ENCODE results near the gene TMIGD3. TPM values are rescaled to one million over a fixed set of nuclear protein-coding genes. Genes with fewer than 3 reads are reported as not detected.
A peak's percentile ranks its signal among the peaks of the same experiment; 100 is the strongest.

Gene TMIGD3
- total and polyA plus RNA-seq, 2 donors (not counting 1 experiment from before 2014, with no cell fraction given) = not detected

- no peak overlapping the region for H3K4me3 ChIP-seq (replicated peaks in 1 of 4; ENCODE audit: control extremely low read depth in 1 of 4, insufficient read depth in 1 of 4, low read depth in 3 of 4, low read length in 4 of 4)
- peak; percentile 8 to 45 for DNase-seq (ENCODE audit: low read depth in 2 of 2)
These were observed 32.1 kb upstream of the TMIGD3 start for GRCh38 chr1:111535256-111536191.

GRCh38 chr1:111520053-111520452 lies 16.6 kb upstream of the TMIGD3 start:
- Histone ChIP-seq H4K20me1 (ENCODE audit: control insufficient read depth, extremely low read depth, insufficient read depth, low read length) (no peaks in the 10 kb centered on the region), H3K4me1 (ENCODE audit: control insufficient read depth, extremely low read depth, insufficient read depth, low read length) (peaks cover 2% of the 10 kb centered on the region), H3K4me3 (replicated peaks in 1 of 4; ENCODE audit: control extremely low read depth in 1 of 4, insufficient read depth in 1 of 4, low read depth in 3 of 4, low read length in 4 of 4) (no peak overlapping the region), H3K79me2 (ENCODE audit: control insufficient read depth, insufficient read depth, low read length) (no peaks in the 10 kb centered on the region), H3K4me2 (ENCODE audit: extremely low read depth, insufficient read depth, low read length) (no peak overlapping the region), H2AFZ (ENCODE audit: low read length) (no peak overlapping the region), H3K36me3 (ENCODE audit: control insufficient read depth, insufficient read depth, low read length) (no peaks in the 10 kb centered on the region), H3K27ac (ENCODE audit: insufficient read depth, low read length) (no peak overlapping the region), H3K9me3 (ENCODE audit: control insufficient read depth, insufficient read depth, low read depth, low read length) (no peaks in the 10 kb centered on the region), H3K27me3 (ENCODE audit: control insufficient read depth, insufficient read depth, low read length) (no peaks in the 10 kb centered on the region), H3K9ac (ENCODE audit: insufficient read depth, low read length) (no peak overlapping the region)
- TF ChIP-seq CTCF (conservative IDR thresholded peaks at IDR 0.05 in 1 of 2, IDR thresholded peaks at IDR 0.05 in 1 of 2; ENCODE audit: low read depth in 1 of 2, low read length in 2 of 2) = no peak
- TF ChIP-seq EZH2 (IDR thresholded peaks at IDR 0.05; ENCODE audit: low read length, missing control alignments) = no peak
- no peak for DNase-seq (ENCODE audit: low read depth in 2 of 2)

More at GRCh38 chr1:111535256-111536191, 32.1 kb upstream of the TMIGD3 start:
- Histone ChIP-seq H3K4me2 (ENCODE audit: extremely low read depth, insufficient read depth, low read length) (no peak overlapping the region), H3K9me3 (ENCODE audit: control insufficient read depth, insufficient read depth, low read depth, low read length) (no peaks in the 10 kb centered on the region), H3K9ac (ENCODE audit: insufficient read depth, low read length) (no peak overlapping the region), H3K79me2 (ENCODE audit: control insufficient read depth, insufficient read depth, low read length) (no peaks in the 10 kb centered on the region), H3K27ac (ENCODE audit: insufficient read depth, low read length) (no peak overlapping the region), H3K36me3 (ENCODE audit: control insufficient read depth, insufficient read depth, low read length) (no peaks in the 10 kb centered on the region), H3K27me3 (ENCODE audit: control insufficient read depth, insufficient read depth, low read length) (no peaks in the 10 kb centered on the region), H3K4me1 (ENCODE audit: control insufficient read depth, extremely low read depth, insufficient read depth, low read length) (peaks cover 2% of the 10 kb centered on the region), H2AFZ (ENCODE audit: low read length) (no peak overlapping the region), H4K20me1 (ENCODE audit: control insufficient read depth, extremely low read depth, insufficient read depth, low read length) (no peaks in the 10 kb centered on the region)
- TF ChIP-seq EZH2 (IDR thresholded peaks at IDR 0.05; ENCODE audit: low read length, missing control alignments) (no peak), CTCF (conservative IDR thresholded peaks at IDR 0.05 in 1 of 2, IDR thresholded peaks at IDR 0.05 in 1 of 2; ENCODE audit: low read depth in 1 of 2, low read length in 2 of 2) (no peak)

GRCh38 chr1:111517469-111518225 lies 14.2 kb upstream of the TMIGD3 start:
- Histone ChIP-seq H4K20me1 (ENCODE audit: control insufficient read depth, extremely low read depth, insufficient read depth, low read length) (no peaks in the 10 kb centered on the region), H3K9me3 (ENCODE audit: control insufficient read depth, insufficient read depth, low read depth, low read length) (no peaks in the 10 kb centered on the region), H3K9ac (ENCODE audit: insufficient read depth, low read length) (no peak overlapping the region), H2AFZ (ENCODE audit: low read length) (no peak overlapping the region), H3K27ac (ENCODE audit: insufficient read depth, low read length) (no peak overlapping the region), H3K79me2 (ENCODE audit: control insufficient read depth, insufficient read depth, low read length) (no peaks in the 10 kb centered on the region), H3K4me1 (ENCODE audit: control insufficient read depth, extremely low read depth, insufficient read depth, low read length) (peaks cover 2% of the 10 kb centered on the region), H3K36me3 (ENCODE audit: control insufficient read depth, insufficient read depth, low read length) (no peaks in the 10 kb centered on the region), H3K4me2 (ENCODE audit: extremely low read depth, insufficient read depth, low read length) (no peak overlapping the region), H3K4me3 (replicated peaks in 1 of 4; ENCODE audit: control extremely low read depth in 1 of 4, insufficient read depth in 1 of 4, low read depth in 3 of 4, low read length in 4 of 4) (no peak overlapping the region), H3K27me3 (ENCODE audit: control insufficient read depth, insufficient read depth, low read length) (no peaks in the 10 kb centered on the region)
- DNase-seq (ENCODE audit: low read depth in 2 of 2) = no peak
- no peak for TF ChIP-seq CTCF (conservative IDR thresholded peaks at IDR 0.05 in 1 of 2, IDR thresholded peaks at IDR 0.05 in 1 of 2; ENCODE audit: low read depth in 1 of 2, low read length in 2 of 2)
- no peak for TF ChIP-seq EZH2 (IDR thresholded peaks at IDR 0.05; ENCODE audit: low read length, missing control alignments)

Data from fibroblast of lung (primary cell).